Spleen (tissue), 7 donors: Measurements from ENCODE around the gene CXorf65.

Source experiments
- CTCF ChIP-seq, 11 experiments: fragments of 200-600 bp in 7 of 11; fragments of 450-650 bp in 4 of 11; sonication (generic) in 4 of 11; IDR thresholded peaks in 8 of 11; conservative IDR thresholded peaks in 3 of 11; 1 replicate in 7 of 11; 2 replicates in 4 of 11; pipeline versions ENCODE4 v1.4.0 to v1.8.0; 2016 to 2021; ENCODE audit warnings: antibody characterized with exemption in 11 of 11, inconsistent platforms in 4 of 11, mild to moderate bottlenecking in 1 of 11
- POLR2A ChIP-seq, 3 donors: fragments of 450-650 bp; IDR thresholded peaks; one replicate each; pipeline ENCODE4 v1.5.1; 2017; ENCODE audit warnings: antibody characterized with exemption in 3 of 3, mild to moderate bottlenecking in 1 of 3
- donor health status: DM: no; HTN: no; CAD: no; lungs with moderate emphysema.
- donor health status: DM: no; HTN: no; CAD: no.
- donor health status: DM: no; HTN: no; CAD: no.

GRCh38 chrX:71111921-71112431, 5.4 kb upstream of the CXorf65 start:
- TF ChIP-seq CTCF (IDR thresholded peaks at IDR 0.05 in 8 of 11, conservative IDR thresholded peaks at IDR 0.05 in 3 of 11) (no peak), POLR2A (IDR thresholded peaks at IDR 0.05) (no peak)
